Neural crest cell (in vitro differentiated cells): Measurements from ENCODE around the gene RINT1. TPM values are rescaled to one million over a fixed set of nuclear protein-coding genes. Genes with fewer than 3 reads are reported as not detected.

Experiments
- DNase-seq: peaks from one replicate; pipeline ENCODE4 v3.0.0; 2021; ENCODE audit warnings: low read depth, mixed read lengths, low spot score
- H3K27ac Mint-ChIP-seq: one replicate; pipeline ENCODE4 v1.8.0; 2021; ENCODE audit warnings: mild to moderate bottlenecking, mixed read lengths; ENCODE audit not compliant: unreplicated experiment
- H3K27me3 Mint-ChIP-seq: 2 replicates; pipeline ENCODE4 v1.8.0; 2021; ENCODE audit warnings: low read depth, mild to moderate bottlenecking, mixed read lengths
- H3K36me3 Mint-ChIP-seq: 2 replicates; pipeline ENCODE4 v1.8.0; 2021; ENCODE audit warnings: low read depth, mild to moderate bottlenecking, mixed read lengths
- H3K4me1 Mint-ChIP-seq: 2 replicates; pipeline ENCODE4 v1.8.0; 2021; ENCODE audit warnings: mixed read lengths
- H3K4me3 Mint-ChIP-seq: one replicate; pipeline ENCODE4 v1.8.0; 2021; ENCODE audit warnings: mild to moderate bottlenecking, mixed read lengths
- H3K9me3 Mint-ChIP-seq: 2 replicates; pipeline ENCODE4 v1.8.0; 2021; ENCODE audit warnings: mixed read lengths
- total RNA-seq: library from RNA; stranded (reverse); gene quantifications from 2 replicates; pipeline ENCODE4 v1.2.1, GENCODE V29; 2021
- TF ChIP-seq, protein P1 (sequence below): fragments of 200-600 bp; sonication (generic); conservative IDR thresholded peaks from 2 replicates; pipeline ENCODE4 v1.5.0; 2021; ENCODE audit warnings: antibody characterized with exemption, mild to moderate bottlenecking

The RINT1 gene
- total RNA-seq, 1 donor from 2014 or later, result 21.5 TPM

GRCh38 chr7:105530126-105530525 is 1.9 kb upstream of the RINT1 start:
- peaks cover 2% of the 10 kb centered on the region for H3K9me3 Mint-ChIP-seq
- H3K27ac Mint-ChIP-seq, result no peak overlapping the region
- no peaks in the 10 kb centered on the region for H3K36me3 Mint-ChIP-seq
- H3K27me3 Mint-ChIP-seq, result peaks cover 3% of the 10 kb centered on the region
- peaks cover 19% of the 10 kb centered on the region for H3K4me1 Mint-ChIP-seq
- no peak for DNase-seq
- TF ChIP-seq, protein P1, sequence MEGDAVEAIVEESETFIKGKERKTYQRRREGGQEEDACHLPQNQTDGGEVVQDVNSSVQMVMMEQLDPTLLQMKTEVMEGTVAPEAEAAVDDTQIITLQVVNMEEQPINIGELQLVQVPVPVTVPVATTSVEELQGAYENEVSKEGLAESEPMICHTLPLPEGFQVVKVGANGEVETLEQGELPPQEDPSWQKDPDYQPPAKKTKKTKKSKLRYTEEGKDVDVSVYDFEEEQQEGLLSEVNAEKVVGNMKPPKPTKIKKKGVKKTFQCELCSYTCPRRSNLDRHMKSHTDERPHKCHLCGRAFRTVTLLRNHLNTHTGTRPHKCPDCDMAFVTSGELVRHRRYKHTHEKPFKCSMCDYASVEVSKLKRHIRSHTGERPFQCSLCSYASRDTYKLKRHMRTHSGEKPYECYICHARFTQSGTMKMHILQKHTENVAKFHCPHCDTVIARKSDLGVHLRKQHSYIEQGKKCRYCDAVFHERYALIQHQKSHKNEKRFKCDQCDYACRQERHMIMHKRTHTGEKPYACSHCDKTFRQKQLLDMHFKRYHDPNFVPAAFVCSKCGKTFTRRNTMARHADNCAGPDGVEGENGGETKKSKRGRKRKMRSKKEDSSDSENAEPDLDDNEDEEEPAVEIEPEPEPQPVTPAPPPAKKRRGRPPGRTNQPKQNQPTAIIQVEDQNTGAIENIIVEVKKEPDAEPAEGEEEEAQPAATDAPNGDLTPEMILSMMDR, result no peak
- peak overlapping the region; percentile 54 for H3K4me3 Mint-ChIP-seq

GRCh38 chr7:105530546-105530945 is 1.5 kb upstream of the RINT1 start:
- no peak for DNase-seq
- Mint-ChIP-seq H3K27me3 (peaks cover 3% of the 10 kb centered on the region), H3K27ac (no peak overlapping the region), H3K4me1 (peaks cover 19% of the 10 kb centered on the region), H3K4me3 (peak overlapping the region; percentile 54), H3K9me3 (peaks cover 2% of the 10 kb centered on the region), H3K36me3 (no peaks in the 10 kb centered on the region)
- TF ChIP-seq, protein P1, result no peak

DNA sequence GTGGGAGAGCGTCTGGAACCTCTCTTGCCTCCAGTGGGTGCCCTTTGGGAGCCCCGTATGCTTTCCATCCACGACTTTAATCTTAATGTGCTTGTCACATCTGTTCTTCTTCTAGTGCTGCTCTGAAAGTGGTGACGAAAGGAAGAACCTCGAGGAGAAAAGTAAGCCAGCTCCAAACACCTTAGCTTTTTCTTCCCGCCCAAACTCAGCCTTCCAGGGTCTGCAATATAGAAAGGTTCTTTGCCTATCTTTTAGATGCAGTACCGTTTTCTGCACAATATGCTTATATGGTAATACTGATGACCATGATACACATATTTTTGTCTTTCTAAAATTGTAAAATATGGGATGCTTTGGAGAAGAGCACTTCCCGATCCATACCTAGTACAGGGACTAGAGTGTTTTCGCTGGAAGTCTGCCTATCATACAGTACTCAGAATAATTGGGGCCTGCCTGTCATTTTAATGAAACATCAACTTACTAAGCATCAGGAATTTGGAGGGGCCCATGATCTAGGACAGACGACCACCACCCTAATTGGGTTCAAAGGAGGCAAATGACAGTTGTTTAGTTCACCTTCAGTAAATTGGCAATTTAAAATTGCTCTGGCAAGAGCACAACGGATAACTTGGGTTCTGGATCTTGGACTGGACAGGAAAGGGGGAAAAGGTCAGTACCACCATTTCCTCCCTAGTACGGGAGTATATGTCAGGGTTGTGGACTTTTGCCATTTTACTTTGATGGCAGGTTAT is 884 bp downstream of the RINT1 start:
- Mint-ChIP-seq H3K27me3 (no peaks in the 10 kb centered on the region), H3K9me3 (peaks cover 2% of the 10 kb centered on the region), H3K36me3 (peaks cover 2% of the 10 kb centered on the region), H3K27ac (peak overlapping the region; percentile 94), H3K4me1 (peaks cover 19% of the 10 kb centered on the region), H3K4me3 (peak overlapping the region; percentile 96)
- DNase-seq, result no peak
- TF ChIP-seq, protein P1, result no peak

GRCh38 chr7:105538339-105538738 is 6.3 kb downstream of the RINT1 start:
- H3K9me3 Mint-ChIP-seq, result no peaks in the 10 kb centered on the region
- H3K27ac Mint-ChIP-seq, result no peak overlapping the region
- TF ChIP-seq, protein P1, result no peak
- no peaks in the 10 kb centered on the region for H3K27me3 Mint-ChIP-seq
- H3K4me3 Mint-ChIP-seq, result no peak overlapping the region
- H3K4me1 Mint-ChIP-seq, result peaks cover 2% of the 10 kb centered on the region
- DNase-seq, result no peak
- peaks cover 14% of the 10 kb centered on the region for H3K36me3 Mint-ChIP-seq

DNA sequence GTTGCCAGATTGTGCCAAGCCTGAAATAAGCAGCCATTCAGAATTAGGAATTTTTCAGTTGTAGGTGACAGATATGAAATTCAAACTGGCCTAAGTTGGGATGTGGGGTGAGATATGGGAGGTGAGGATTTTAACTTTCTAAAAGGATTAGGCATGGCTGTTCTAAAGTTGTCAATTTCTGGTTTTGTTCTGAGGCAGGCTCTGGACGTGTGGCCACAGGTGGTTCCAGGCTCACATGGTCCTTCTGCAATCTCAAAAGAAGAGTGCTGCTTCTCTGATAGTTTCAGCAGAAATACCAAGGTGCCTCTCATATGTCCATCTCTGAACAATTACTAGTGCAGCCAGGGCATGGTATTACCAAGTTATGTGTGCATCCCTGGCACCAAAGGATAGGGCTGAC is 27.9 kb downstream of the RINT1 start:
- H3K27ac Mint-ChIP-seq, result peak overlapping the region; percentile 69
- H3K9me3 Mint-ChIP-seq, result no peaks in the 10 kb centered on the region
- H3K4me3 Mint-ChIP-seq, result no peak overlapping the region
- no peaks in the 10 kb centered on the region for H3K4me1 Mint-ChIP-seq
- no peak for DNase-seq
- H3K36me3 Mint-ChIP-seq, result peaks cover 14% of the 10 kb centered on the region
- H3K27me3 Mint-ChIP-seq, result no peaks in the 10 kb centered on the region
- TF ChIP-seq, protein P1, result no peak
